Glutamatergic neuron (in vitro differentiated cells): Measurements from ENCODE around the gene NHERF2. TPM values are rescaled to one million over a fixed set of nuclear protein-coding genes. Genes with fewer than 3 reads are reported as not detected.

Experiments
- DNase-seq: peaks from one replicate; pipeline ENCODE4 v3.0.0; 2022
- H3K27ac Mint-ChIP-seq: one replicate; pipeline ENCODE4 v1.8.0; 2020; ENCODE audit warnings: mild to moderate bottlenecking, mixed read lengths, inconsistent platforms; ENCODE audit not compliant: unreplicated experiment
- H3K27me3 Mint-ChIP-seq: one replicate; pipeline ENCODE4 v1.8.0; 2020; ENCODE audit warnings: mild to moderate bottlenecking, moderate library complexity, mixed read lengths, inconsistent platforms; ENCODE audit not compliant: unreplicated experiment
- H3K36me3 Mint-ChIP-seq: one replicate; pipeline ENCODE4 v1.8.0; 2020; ENCODE audit warnings: mild to moderate bottlenecking, mixed read lengths, inconsistent platforms; ENCODE audit not compliant: unreplicated experiment
- H3K4me1 Mint-ChIP-seq: one replicate; pipeline ENCODE4 v1.8.0; 2020; ENCODE audit warnings: mild to moderate bottlenecking, low read depth, mixed read lengths, inconsistent platforms; ENCODE audit not compliant: unreplicated experiment
- H3K4me3 Mint-ChIP-seq: one replicate; pipeline ENCODE4 v1.8.0; 2020; ENCODE audit warnings: mild to moderate bottlenecking, mixed read lengths, inconsistent platforms; ENCODE audit not compliant: unreplicated experiment
- H3K9me3 Mint-ChIP-seq: one replicate; pipeline ENCODE4 v1.8.0; 2020; ENCODE audit warnings: mild to moderate bottlenecking, moderate library complexity, mixed read lengths, inconsistent platforms; ENCODE audit not compliant: unreplicated experiment
- CTCF ChIP-seq: fragments of 200-600 bp; sonication (generic); IDR thresholded peaks from one replicate; pipeline ENCODE4 v1.5.0; 2021; ENCODE audit not compliant: partially characterized antibody, unreplicated experiment
- total RNA-seq: library from RNA; stranded (reverse); fragmentation: NEBNext Ultra II Directional; extraction: Animal tissue kit (Norgen Biotek cat#: 25700); gene quantifications from one replicate; pipeline ENCODE4 v1.2.1, GENCODE V29; 2021; ENCODE audit not compliant: unreplicated experiment

NHERF2 gene
- total RNA-seq, 1 donor from 2014 or later = 22.3 TPM

GRCh38 chr16:2048116-2048543 is 21.4 kb downstream of the NHERF2 start:
- no peak overlapping the region for H3K27ac Mint-ChIP-seq
- H3K4me1 Mint-ChIP-seq = peaks cover 9% of the 10 kb centered on the region
- peaks cover 12% of the 10 kb centered on the region for H3K9me3 Mint-ChIP-seq
- no peak for TF ChIP-seq CTCF
- H3K36me3 Mint-ChIP-seq = no peaks in the 10 kb centered on the region
- no peak for DNase-seq
- H3K27me3 Mint-ChIP-seq = peaks cover 2% of the 10 kb centered on the region
- H3K4me3 Mint-ChIP-seq = peak overlapping the region; percentile 92

- no peak overlapping the region for H3K27ac Mint-ChIP-seq
- TF ChIP-seq CTCF = no peak
- peaks cover 15% of the 10 kb centered on the region for H3K9me3 Mint-ChIP-seq
- no peaks in the 10 kb centered on the region for H3K36me3 Mint-ChIP-seq
- peaks cover 7% of the 10 kb centered on the region for H3K4me1 Mint-ChIP-seq
- no peak overlapping the region for H3K4me3 Mint-ChIP-seq
- peaks cover 2% of the 10 kb centered on the region for H3K27me3 Mint-ChIP-seq
- DNase-seq = no peak
Measured at GRCh38 chr16:2053211-2053610, 26.5 kb downstream of the NHERF2 start.

GRCh38 chr16:2053897-2054296 is 27.2 kb downstream of the NHERF2 start:
- H3K9me3 Mint-ChIP-seq = peaks cover 15% of the 10 kb centered on the region
- no peaks in the 10 kb centered on the region for H3K36me3 Mint-ChIP-seq
- no peak for DNase-seq
- no peak overlapping the region for H3K27ac Mint-ChIP-seq
- peaks cover 4% of the 10 kb centered on the region for H3K27me3 Mint-ChIP-seq
- H3K4me3 Mint-ChIP-seq = no peak overlapping the region
- TF ChIP-seq CTCF = no peak
- H3K4me1 Mint-ChIP-seq = peaks cover 3% of the 10 kb centered on the region

GRCh38 chr16:2054543-2055245 is 28.0 kb downstream of the NHERF2 start:
- Mint-ChIP-seq H3K27ac (no peak overlapping the region), H3K36me3 (no peaks in the 10 kb centered on the region), H3K4me1 (peaks cover 3% of the 10 kb centered on the region), H3K27me3 (peaks cover 4% of the 10 kb centered on the region), H3K9me3 (peaks cover 15% of the 10 kb centered on the region), H3K4me3 (no peak overlapping the region)
- DNase-seq = no peak
- no peak for TF ChIP-seq CTCF

DNA sequence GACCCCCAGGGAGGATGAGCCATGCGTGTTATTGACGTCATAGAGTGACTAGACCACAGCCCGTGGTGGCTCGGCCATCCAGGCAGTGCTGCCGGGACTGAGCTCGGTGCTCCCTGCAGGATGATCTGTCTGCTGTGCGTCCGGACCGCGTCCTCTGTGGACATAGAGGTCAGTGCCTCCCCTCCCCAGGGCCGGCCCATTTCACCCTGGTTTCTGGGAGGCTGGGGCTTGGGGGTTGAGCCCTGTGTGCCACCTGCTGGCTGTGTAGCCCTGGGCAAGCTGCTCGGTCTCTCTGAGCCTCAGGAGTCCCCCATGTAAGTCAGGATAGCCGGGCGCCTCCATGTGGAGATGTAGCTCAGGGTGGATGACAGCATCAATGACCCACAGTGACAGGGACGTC is 29.4 kb downstream of the NHERF2 start:
- Mint-ChIP-seq H3K9me3 (peaks cover 15% of the 10 kb centered on the region), H3K27me3 (peaks cover 4% of the 10 kb centered on the region), H3K27ac (peak overlapping the region; percentile 66), H3K36me3 (no peaks in the 10 kb centered on the region), H3K4me3 (no peak overlapping the region), H3K4me1 (peaks cover 3% of the 10 kb centered on the region)
- TF ChIP-seq CTCF = no peak
- DNase-seq = no peak
